Endothelial cell of umbilical vein (primary cell): ENCODE results near the gene MTA2. TPM values are rescaled to one million over a fixed set of nuclear protein-coding genes. Genes with fewer than 3 reads are reported as not detected.
A peak's percentile ranks its signal among the peaks of the same experiment; 100 is the strongest.

Experiments used
- BruUV-seq: library from RNA; stranded (reverse); fragments of 400-500 nt; replicated peaks from 2 replicates; lab custom pipeline; 2021; lab: Mats Ljungman, UMichigan
- CTCF ChIA-PET: fragments of 300-600, 350-600 bp; sonication (Branson Sonifier 250); formaldehyde crosslinking; loops from one replicate; lab custom pipeline; 2021; ENCODE audit warnings: antibody characterized with exemption, inconsistent platforms; lab: Charles Lee
- POLR2A ChIA-PET: fragments of 300-600, 350-600 bp; sonication (Branson Sonifier 250); formaldehyde crosslinking; loops from one replicate; lab custom pipeline; 2021; ENCODE audit warnings: antibody characterized with exemption, inconsistent platforms; lab: Charles Lee
- DNase-seq: peaks from one replicate; pipeline ENCODE4 v3.0.0-alpha.2; 2011; ENCODE audit warnings: low read depth, low spot score
- FAIRE-seq: peaks from 2 replicates; lab custom pipeline; 2011; peaks lifted over from hg19 to GRCh38; lab: Jason Lieb, UNC
- H2AFZ ChIP-seq: 2 replicates; pipeline ENCODE4 v1.6.0; 2012; ENCODE audit warnings: low read depth, low read length, control low read depth, inconsistent platforms
- H3K27ac ChIP-seq: 2 replicates; pipeline ENCODE4 v1.5.1; 2011; ENCODE audit warnings: low read depth, mild to moderate bottlenecking, control low read depth, low read length, moderate library complexity; ENCODE audit not compliant: insufficient read depth
- H3K27me3 ChIP-seq, 2 experiments: 2 replicates each; pipeline versions ENCODE4 v1.6.0 to v1.6.1; 2011; ENCODE audit warnings: low read length in 2 of 2, mixed read lengths in 1 of 2; ENCODE audit not compliant: control insufficient read depth in 2 of 2, insufficient read depth in 2 of 2
- H3K36me3 ChIP-seq, 2 experiments: 2 replicates in 1 of 2; 3 replicates in 1 of 2; pipeline ENCODE4 v1.5.1; 2011; ENCODE audit warnings: low read length in 2 of 2, mild to moderate bottlenecking in 1 of 2, moderate library complexity in 1 of 2; ENCODE audit not compliant: control insufficient read depth in 2 of 2, insufficient read depth in 2 of 2; ENCODE audit errors: extremely low read depth in 1 of 2
- H3K4me1 ChIP-seq: 3 replicates; pipeline ENCODE4 v1.5.1; 2011; ENCODE audit warnings: mild to moderate bottlenecking, low read length; ENCODE audit not compliant: control insufficient read depth, insufficient read depth; ENCODE audit errors: extremely low read depth
- H3K4me2 ChIP-seq: 2 replicates; pipeline ENCODE4 v1.6.1; 2011; ENCODE audit warnings: low read length, control low read depth, mixed read lengths; ENCODE audit not compliant: insufficient read depth
- H3K4me3 ChIP-seq, 3 experiments: fragments of 200-600 bp in 1 of 3; sonication (generic), shearing (Covaris generic) in 1 of 3; replicated peaks in 1 of 3; 2 replicates each; pipeline ENCODE4 v1.5.1; 2011 to 2016; ENCODE audit warnings: control low read depth in 3 of 3, low read length in 3 of 3, mild to moderate bottlenecking in 2 of 3, inconsistent platforms in 1 of 3, low read depth in 1 of 3, moderate library complexity in 1 of 3; ENCODE audit not compliant: insufficient read depth in 1 of 3
- H3K79me2 ChIP-seq: 2 replicates; pipeline ENCODE4 v1.6.0; 2012; ENCODE audit warnings: low read length, inconsistent platforms; ENCODE audit not compliant: control insufficient read depth, insufficient read depth
- H3K9ac ChIP-seq: replicated peaks from 2 replicates; pipeline ENCODE3; 2011; ENCODE audit warnings: low read length, control low read depth; ENCODE audit not compliant: insufficient read depth; ENCODE audit errors: extremely low read depth
- H3K9me1 ChIP-seq: replicated peaks from 3 replicates; pipeline ENCODE4 v1.6.0; 2011; ENCODE audit warnings: mild to moderate bottlenecking, low read length; ENCODE audit not compliant: control insufficient read depth, insufficient read depth; ENCODE audit errors: extremely low read depth
- H3K9me3 ChIP-seq: replicated peaks from 2 replicates; pipeline ENCODE4 v1.5.1; 2012; ENCODE audit warnings: low read length, inconsistent platforms; ENCODE audit not compliant: control insufficient read depth, insufficient read depth
- H4K20me1 ChIP-seq: replicated peaks from 2 replicates; pipeline ENCODE3; 2011; ENCODE audit warnings: mild to moderate bottlenecking, low read length; ENCODE audit not compliant: control insufficient read depth, insufficient read depth; ENCODE audit errors: extremely low read depth
- CTCF ChIP-seq, 2 donors: IDR thresholded peaks; 1 replicate in 1 of 2; 2 replicates in 1 of 2; pipeline ENCODE4 v1.5.1; 2011; ENCODE audit warnings: low read length in 2 of 2, mild to moderate bottlenecking in 2 of 2, moderate library complexity in 2 of 2, control low read depth in 1 of 2, inconsistent platforms in 1 of 2, low read depth in 1 of 2; ENCODE audit not compliant: insufficient read depth in 1 of 2; ENCODE audit errors: extremely low read depth in 1 of 2
- EZH2 ChIP-seq: IDR thresholded peaks from 2 replicates; pipeline ENCODE4 v1.6.1; 2012; ENCODE audit warnings: borderline replicate concordance, low read depth, mild to moderate bottlenecking, moderate library complexity, low read length, inconsistent platforms; ENCODE audit not compliant: severe bottlenecking
- FOS ChIP-seq: IDR thresholded peaks from 2 replicates; pipeline ENCODE4 v1.6.1; 2011; ENCODE audit warnings: mild to moderate bottlenecking, low read length, moderate library complexity, borderline replicate concordance; ENCODE audit not compliant: insufficient read depth
- GATA2 ChIP-seq: IDR thresholded peaks from 2 replicates; pipeline ENCODE4 v1.7.0; 2011; ENCODE audit warnings: low read depth, mild to moderate bottlenecking, moderate library complexity, mixed read lengths, low read length; ENCODE audit not compliant: insufficient read length, insufficient read depth
- JUN ChIP-seq: IDR thresholded peaks from 2 replicates; pipeline ENCODE4 v1.6.1; 2011; ENCODE audit warnings: borderline replicate concordance, low read depth; ENCODE audit not compliant: insufficient read length, insufficient read depth
- MAX ChIP-seq: IDR thresholded peaks from 2 replicates; pipeline ENCODE4 v1.6.1; 2011; ENCODE audit not compliant: insufficient read depth, insufficient read length
- MYC ChIP-seq: IDR thresholded peaks from one replicate; pipeline ENCODE4 v1.6.1; 2011; ENCODE audit warnings: mild to moderate bottlenecking, low read depth, low read length
- POLR2A ChIP-seq: IDR thresholded peaks from 2 replicates; pipeline ENCODE4 v1.6.1; 2012; ENCODE audit warnings: low read depth, mild to moderate bottlenecking, control low read depth, low read length
- POLR2AphosphoS5 ChIP-seq: IDR thresholded peaks from 2 replicates; pipeline ENCODE4 v1.6.1; 2012; ENCODE audit warnings: low read depth, mild to moderate bottlenecking, control low read depth, low read length, moderate library complexity; ENCODE audit not compliant: insufficient read depth
- dilution Hi-C: fragments of 300-500 bp; cut with MboI; formaldehyde crosslinking; loops from one replicate; pipeline ENCODE4 v1.15.0; 2019; ENCODE audit warnings: low sequenced_read_pairs; ENCODE audit not compliant: extremely low pct_ligation_motif_present
- intact Hi-C: fragments of 100-400 bp; cut with micrococcal nuclease; formaldehyde crosslinking; loops from one replicate; pipeline ENCODE4 v1.10.0; 2022
- polyA plus RNA-seq, 4 experiments: library from polyadenylated mRNA; depleted of rRNA in 3 of 4; stranded (reverse) in 3 of 4; unstranded in 1 of 4; fragments of >200 nt; gene quantifications; 2 replicates each; pipeline versions ENCODE4 v1.2.1 to v1.2.3, GENCODE V29; 2011 to 2012; ENCODE audit warnings: missing spikeins in 1 of 4
- total RNA-seq: library from RNA; stranded (reverse); gene quantifications from 2 replicates; pipeline ENCODE4 v1.2.3, GENCODE V29; 2021

Gene MTA2
- total and polyA plus RNA-seq, 2 donors (not counting 3 experiments of a cell fraction or from before 2014, with no cell fraction given), result 40.4 to 166 TPM

GRCh38 chr11:62577046-62577714 lies 24.5 kb downstream of the MTA2 start:
- Histone ChIP-seq H3K9me3 (no peaks in the 10 kb centered on the region), H3K4me2 (peak overlapping the region; percentile 55), H3K9ac (peak overlapping the region; percentile 93), H3K36me3 (peaks cover 0 to 6% of the 10 kb centered on the region in 2 experiments), H3K79me2 (peaks cover 34% of the 10 kb centered on the region), H3K4me1 (peaks cover 47% of the 10 kb centered on the region), H3K27me3 (no peaks in the 10 kb centered on the region), H2AFZ (peak overlapping the region; percentile 9), H4K20me1 (no peaks in the 10 kb centered on the region), H3K4me3 (peak overlapping the region in 2 of 3 experiments; percentile 2 to 54), H3K9me1 (no peaks in the 10 kb centered on the region), H3K27ac (peak overlapping the region; percentile 99)
- ChIA-PET CTCF (interaction anchor here (0.6 to 2.9 kb wide), 12 partner anchors 9 to 183 kb away, joined by 3 to 31 read pairs (median 5); partner anchors contain the start of genes B3GAT3 and TUT1), POLR2A (interaction anchor here (1.1 to 5.7 kb wide), 2 partner anchors 15 to 24 kb away, joined by 5 to 75 read pairs; partner anchors contain the start of genes MTA2 and TUT1)
- intact Hi-C loops, result loop anchor here (1.0 kb wide), 3 partner anchors 14 to 35 kb away; partner anchors contain the start of genes EML3 and TUT1
- FAIRE-seq (peak; percentile 100), DNase-seq (peak; percentile 93)
- BruUV-seq, result no TSS peak
- dilution Hi-C loops, result no loop called here
- TF ChIP-seq MYC, result no peak
- peak; percentile 68 for TF ChIP-seq POLR2AphosphoS5
- TF ChIP-seq FOS, result peak; percentile 40
- no peak for TF ChIP-seq EZH2
- TF ChIP-seq GATA2, result no peak

- no peaks in the 10 kb centered on the region for H4K20me1 ChIP-seq
- H3K9ac ChIP-seq, result peak overlapping the region; percentile 93
- H3K4me2 ChIP-seq, result peak overlapping the region; percentile 62
- ChIA-PET CTCF (interaction anchor here (0.8 to 2.8 kb wide), 4 partner anchors 13 to 151 kb away, joined by 3 to 17 read pairs (median 6); partner anchors contain the start of gene TUT1), POLR2A (interaction anchor here (5.7 kb wide), 1 partner anchor 16 kb away, joined by 75 read pairs; the partner anchor contains the start of gene TUT1)
- no TSS peak for BruUV-seq
- no peak overlapping the region for H2AFZ ChIP-seq
- H3K4me1 ChIP-seq, result peaks cover 57% of the 10 kb centered on the region
- DNase-seq (no peak), FAIRE-seq (no peak)
- peaks cover 48% of the 10 kb centered on the region for H3K79me2 ChIP-seq
- H3K4me3 ChIP-seq, result peak overlapping the region in 2 of 3 experiments; percentile 50 to 73
- intact Hi-C loops (no loop called here), dilution Hi-C loops (no loop called here)
- H3K36me3 ChIP-seq, result peaks cover 8 to 12% of the 10 kb centered on the region in 2 experiments
- no peaks in the 10 kb centered on the region for H3K9me3 ChIP-seq
- H3K27ac ChIP-seq, result peak overlapping the region; percentile 99
- TF ChIP-seq FOS (no peak), POLR2A (no peak), MAX (no peak), JUN (no peak), MYC (no peak), EZH2 (no peak), CTCF (IDR thresholded peaks at IDR 0.05; ENCODE audit: extremely low read depth in 1 of 2, insufficient read depth in 1 of 2, low read depth in 1 of 2, low read length in 2 of 2) (no peak), POLR2AphosphoS5 (no peak), GATA2 (no peak)
- H3K27me3 ChIP-seq, result no peaks in the 10 kb centered on the region
- no peaks in the 10 kb centered on the region for H3K9me1 ChIP-seq
Observed at GRCh38 chr11:62575837-62576236, 25.8 kb downstream of the MTA2 start.
